ENCODE results near the gene BIN2.

BIN2 gene

GRCh38 chr12:51323966-51324895, at the start of gene BIN2:
Gene BIN2 (minus strand): TSS chr12:51324174. CDS start chr12:51324102, 72 bp downstream.
- TF ChIP-seq, protein P1, sequence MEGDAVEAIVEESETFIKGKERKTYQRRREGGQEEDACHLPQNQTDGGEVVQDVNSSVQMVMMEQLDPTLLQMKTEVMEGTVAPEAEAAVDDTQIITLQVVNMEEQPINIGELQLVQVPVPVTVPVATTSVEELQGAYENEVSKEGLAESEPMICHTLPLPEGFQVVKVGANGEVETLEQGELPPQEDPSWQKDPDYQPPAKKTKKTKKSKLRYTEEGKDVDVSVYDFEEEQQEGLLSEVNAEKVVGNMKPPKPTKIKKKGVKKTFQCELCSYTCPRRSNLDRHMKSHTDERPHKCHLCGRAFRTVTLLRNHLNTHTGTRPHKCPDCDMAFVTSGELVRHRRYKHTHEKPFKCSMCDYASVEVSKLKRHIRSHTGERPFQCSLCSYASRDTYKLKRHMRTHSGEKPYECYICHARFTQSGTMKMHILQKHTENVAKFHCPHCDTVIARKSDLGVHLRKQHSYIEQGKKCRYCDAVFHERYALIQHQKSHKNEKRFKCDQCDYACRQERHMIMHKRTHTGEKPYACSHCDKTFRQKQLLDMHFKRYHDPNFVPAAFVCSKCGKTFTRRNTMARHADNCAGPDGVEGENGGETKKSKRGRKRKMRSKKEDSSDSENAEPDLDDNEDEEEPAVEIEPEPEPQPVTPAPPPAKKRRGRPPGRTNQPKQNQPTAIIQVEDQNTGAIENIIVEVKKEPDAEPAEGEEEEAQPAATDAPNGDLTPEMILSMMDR (IDR thresholded peaks at IDR 0.05; ENCODE audit: insufficient read depth, low read length, missing control alignments): no peak
- DNase-seq (ENCODE audit: low read depth, low spot score): no peak
- ChIA-PET POLR2A (no interaction called here), CTCF (no interaction called here)
- H3K4me3 ChIP-seq (ENCODE audit: low read depth, low read length): no peak within 1 kb of the TSS

DNA sequence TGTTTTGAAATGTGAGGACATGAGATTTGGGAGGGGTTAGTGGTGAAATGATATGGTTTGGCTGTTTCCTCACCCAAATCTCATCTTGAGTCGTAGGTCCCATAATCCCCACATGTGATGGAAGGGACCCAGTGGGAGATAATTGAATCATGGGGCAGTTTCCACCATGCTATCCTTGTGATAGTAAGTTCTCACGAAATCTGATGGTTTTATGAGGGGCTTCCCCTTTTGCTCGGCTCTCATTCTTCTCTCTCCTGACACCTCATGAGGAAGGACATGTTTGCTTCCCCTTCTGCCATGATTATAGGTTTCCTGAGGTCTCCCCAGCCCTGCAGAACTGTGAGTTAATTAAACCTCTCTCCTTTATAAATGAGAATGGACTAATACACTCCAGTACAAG, 49.2 kb upstream of the BIN2 start:
- no peak overlapping the region for H3K4me3 ChIP-seq (ENCODE audit: low read depth, low read length)
- CTCF ChIA-PET: interaction anchor here (1.0 kb wide), 2 partner anchors 21 to 451 kb away, joined by 3 read pairs; no protein-coding TSS in a partner anchor
- DNase-seq (ENCODE audit: low read depth, low spot score): no peak
- POLR2A ChIA-PET: no interaction called here
- TF ChIP-seq, protein P1 (IDR thresholded peaks at IDR 0.05; ENCODE audit: insufficient read depth, low read length, missing control alignments): no peak

DNA sequence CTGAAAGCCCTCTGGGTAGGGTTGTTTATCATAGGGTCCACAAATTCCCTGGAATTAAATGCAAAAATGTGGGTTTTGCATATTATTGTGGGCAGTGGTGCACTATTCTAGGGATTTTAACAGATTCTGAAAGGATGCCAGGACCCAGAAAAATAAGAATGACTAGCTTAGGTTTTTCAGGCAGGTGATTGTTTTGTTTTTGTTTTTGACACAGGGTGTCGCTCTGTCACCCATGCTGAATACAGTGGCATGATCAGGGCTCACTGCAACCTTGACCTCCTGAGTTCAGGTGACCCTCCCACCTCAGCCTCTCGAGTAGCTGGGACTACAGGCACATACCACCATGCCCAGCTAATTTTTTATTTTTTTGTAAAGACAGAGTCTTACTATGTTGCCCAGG, 48.0 kb upstream of the BIN2 start:
- no peak for DNase-seq (ENCODE audit: low read depth, low spot score)
- ChIA-PET POLR2A (interaction anchor here (1.0 to 1.3 kb wide), 5 partner anchors 10 to 289 kb away, joined by 3 to 6 read pairs (median 4); partner anchors contain the start of genes CSRNP2 and GALNT6), CTCF (interaction anchor here (0.8 to 1.3 kb wide), 7 partner anchors 9 to 449 kb away, joined by 3 to 6 read pairs (median 4); no protein-coding TSS in a partner anchor)
- TF ChIP-seq, protein P1 (IDR thresholded peaks at IDR 0.05; ENCODE audit: insufficient read depth, low read length, missing control alignments): no peak
- H3K4me3 ChIP-seq (ENCODE audit: low read depth, low read length): no peak overlapping the region

DNA sequence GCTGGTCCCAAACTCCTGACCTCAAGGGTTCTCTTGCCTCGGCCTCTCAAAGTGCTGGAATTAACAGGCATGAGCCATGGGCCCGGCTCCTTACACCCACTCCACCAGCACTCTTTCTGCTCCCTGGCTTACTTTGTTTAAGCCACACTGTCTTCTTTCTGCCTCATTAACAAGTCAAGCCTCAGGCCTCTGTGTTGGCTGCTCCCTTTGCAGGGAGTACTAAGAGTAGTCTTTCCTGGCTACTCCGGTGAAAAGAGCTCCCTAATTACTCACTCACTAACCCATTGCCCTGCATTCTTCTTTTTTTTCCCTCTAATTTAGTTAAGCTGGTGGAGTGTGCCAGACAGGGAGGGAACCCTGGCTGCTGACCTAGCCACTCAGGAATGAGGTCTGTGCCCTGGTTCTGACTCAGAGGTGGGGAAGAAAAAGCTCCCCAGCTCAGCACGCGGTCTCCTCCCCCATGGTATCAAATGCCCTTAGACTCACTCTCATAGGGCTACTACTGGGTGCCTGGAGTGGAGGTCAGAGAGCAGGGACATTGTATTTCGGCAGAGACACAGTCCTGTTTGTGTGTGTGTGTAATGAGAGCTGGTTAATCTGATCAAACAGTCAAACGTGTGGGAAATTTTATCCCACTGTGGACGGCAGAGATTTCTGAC, 47.5 kb upstream of the BIN2 start:
- CTCF ChIA-PET: interaction anchor here (0.8 to 1.3 kb wide), 7 partner anchors 9 to 449 kb away, joined by 3 to 6 read pairs (median 4); no protein-coding TSS in a partner anchor
- peak; percentile 83 for DNase-seq (ENCODE audit: low read depth, low spot score)
- no peak overlapping the region for H3K4me3 ChIP-seq (ENCODE audit: low read depth, low read length)
- TF ChIP-seq, protein P1 (IDR thresholded peaks at IDR 0.05; ENCODE audit: insufficient read depth, low read length, missing control alignments): no peak
- POLR2A ChIA-PET: interaction anchor here (0.6 to 1.3 kb wide), 6 partner anchors 11 to 288 kb away, joined by 3 to 6 read pairs (median 4); partner anchors contain the start of genes CSRNP2 and GALNT6

- ChIA-PET CTCF (interaction anchor here (1.3 kb wide), 2 partner anchors 16 to 18 kb away, joined by 4 read pairs; no protein-coding TSS in a partner anchor), POLR2A (interaction anchor here (1.3 kb wide), 1 partner anchor 24 kb away, joined by 3 read pairs; no protein-coding TSS in a partner anchor)
- TF ChIP-seq, protein P1 (IDR thresholded peaks at IDR 0.05; ENCODE audit: insufficient read depth, low read length, missing control alignments): no peak
- H3K4me3 ChIP-seq (ENCODE audit: low read depth, low read length): no peak overlapping the region
- DNase-seq (ENCODE audit: low read depth, low spot score): no peak
Observed at GRCh38 chr12:51370667-51371066, 46.7 kb upstream of the BIN2 start.

All from AG04449 (cell line).